Smooth muscle cell (in vitro differentiated cells): ENCODE measurements around the gene CLEC16A. TPM values are rescaled to one million over a fixed set of nuclear protein-coding genes. Genes with fewer than 3 reads are reported as not detected.

Experiments used
- DNase-seq: peaks from one replicate; lab custom pipeline; 2025; ENCODE audit not compliant: unreplicated experiment; lab: John Stamatoyannopoulos, UW
- H2AFZ ChIP-seq: fragments of 200-600 bp; sonication (generic); 2 replicates; pipeline ENCODE4 v1.6.0; 2016; ENCODE audit warnings: antibody characterized with exemption, low read depth, mild to moderate bottlenecking
- H3F3A ChIP-seq: fragments of 200-600 bp; sonication (generic); 2 replicates; pipeline ENCODE4 v1.6.0; 2017; ENCODE audit warnings: antibody characterized with exemption, low read depth
- H3K27ac ChIP-seq: fragments of 200-600 bp; sonication (generic); 2 replicates; pipeline ENCODE4 v1.5.1; 2016; ENCODE audit warnings: low read depth, mild to moderate bottlenecking
- H3K27me3 ChIP-seq: fragments of 200-600 bp; sonication (generic); 2 replicates; pipeline ENCODE4 v1.6.1; 2016; ENCODE audit warnings: low read depth, mild to moderate bottlenecking
- H3K36me3 ChIP-seq: fragments of 200-600 bp; sonication (generic); 2 replicates; pipeline ENCODE4 v1.5.1; 2016; ENCODE audit warnings: low read depth
- H3K4me1 ChIP-seq: fragments of 200-600 bp; sonication (generic); 2 replicates; pipeline ENCODE4 v1.5.1; 2016; ENCODE audit warnings: low read depth
- H3K4me2 ChIP-seq: fragments of 200-600 bp; sonication (generic); 2 replicates; pipeline ENCODE4 v1.6.0; 2016; ENCODE audit warnings: mild to moderate bottlenecking
- H3K4me3 ChIP-seq: fragments of 200-600 bp; sonication (generic); 2 replicates; pipeline ENCODE4 v1.5.1; 2016; ENCODE audit warnings: mild to moderate bottlenecking
- H3K79me2 ChIP-seq: fragments of 200-600 bp; sonication (generic); 2 replicates; pipeline ENCODE4 v1.6.0; 2016; ENCODE audit warnings: low read depth, mild to moderate bottlenecking
- H3K9ac ChIP-seq: fragments of 200-600 bp; sonication (generic); 2 replicates; pipeline ENCODE4 v1.6.0; 2016; ENCODE audit warnings: low read depth
- H3K9me3 ChIP-seq: fragments of 200-600 bp; sonication (generic); replicated peaks from 2 replicates; pipeline ENCODE4 v1.5.1; 2016; ENCODE audit warnings: low read depth
- H4K20me1 ChIP-seq: fragments of 200-600 bp; sonication (generic); 2 replicates; pipeline ENCODE4 v1.6.0; 2016; ENCODE audit warnings: low read depth
- WGBS: methylation state at CpG from one replicate; pipeline ENCODE4 v1.1.7; 2016; ENCODE audit warnings: low lambda C conversion rate; 5-methylcytosine and 5-hydroxymethylcytosine counted together
- polyA plus RNA-seq: library from polyadenylated mRNA; unstranded; fragments of >200 nt; fragmentation: Nextera tagmentation; extraction: Ambion mirVana; gene quantifications from 2 replicates; pipeline ENCODE4 v1.2.1, GENCODE V29; 2016
- total RNA-seq: library from RNA; depleted of rRNA; stranded (reverse); fragments of >200 nt; gene quantifications from 2 replicates; pipeline ENCODE4 v1.2.3, GENCODE V29; 2014
- TF ChIP-seq, protein P1 (sequence below): fragments of 200-600 bp; sonication (generic); IDR thresholded peaks from 2 replicates; pipeline ENCODE4 v1.5.1; 2017; ENCODE audit warnings: borderline replicate concordance, mild to moderate bottlenecking, antibody characterized with exemption; ENCODE audit not compliant: insufficient read depth, poor library complexity, severe bottlenecking

The CLEC16A gene
- total and polyA plus RNA-seq, 2 experiments from 2014 or later: 12.6 to 16.2 TPM

DNA sequence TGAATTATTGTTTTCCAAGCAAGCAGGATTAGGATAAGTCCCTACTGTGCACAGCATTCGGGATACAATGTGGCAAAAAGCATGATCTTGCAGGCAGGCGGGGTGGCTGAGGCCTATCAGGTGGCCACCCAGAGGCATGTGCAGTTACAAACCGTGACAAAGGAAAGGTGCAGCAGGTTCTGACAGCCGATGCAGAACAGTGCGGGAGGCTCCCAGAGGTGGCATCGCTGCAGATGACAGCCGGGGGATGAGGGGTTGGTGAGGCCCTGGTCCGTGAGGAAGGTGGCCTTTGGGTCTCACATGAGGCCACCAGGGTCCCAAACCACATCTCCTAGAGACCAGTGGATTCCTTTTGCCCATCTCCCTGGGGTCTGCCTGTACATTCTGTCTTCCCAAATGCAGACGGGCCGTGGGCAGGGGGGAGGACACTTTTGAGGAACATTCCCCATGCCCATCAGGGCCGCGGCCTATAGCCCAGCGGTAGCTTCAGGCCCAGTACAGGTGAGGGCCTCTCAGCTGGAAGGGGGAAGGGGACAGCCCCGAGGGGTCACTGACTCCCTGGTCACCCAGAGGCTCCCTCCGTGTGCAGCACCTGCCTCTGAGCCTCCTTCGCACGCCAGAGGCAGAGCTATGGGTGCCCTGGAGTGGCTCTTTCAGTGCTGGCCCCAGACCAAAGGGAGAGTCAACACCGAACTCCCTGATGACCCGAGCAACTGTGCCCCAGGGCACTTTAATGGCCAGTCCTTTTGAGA lies 226.5 kb downstream of the CLEC16A start:
- peaks cover 5% of the 10 kb centered on the region for H3F3A ChIP-seq
- no peak overlapping the region for H2AFZ ChIP-seq
- H3K4me3 ChIP-seq: no peak overlapping the region
- no peaks in the 10 kb centered on the region for H3K4me1 ChIP-seq
- H3K9me3 ChIP-seq: no peaks in the 10 kb centered on the region
- H3K27ac ChIP-seq: no peak overlapping the region
- no peaks in the 10 kb centered on the region for H3K36me3 ChIP-seq
- no peak for DNase-seq
- TF ChIP-seq, protein P1, sequence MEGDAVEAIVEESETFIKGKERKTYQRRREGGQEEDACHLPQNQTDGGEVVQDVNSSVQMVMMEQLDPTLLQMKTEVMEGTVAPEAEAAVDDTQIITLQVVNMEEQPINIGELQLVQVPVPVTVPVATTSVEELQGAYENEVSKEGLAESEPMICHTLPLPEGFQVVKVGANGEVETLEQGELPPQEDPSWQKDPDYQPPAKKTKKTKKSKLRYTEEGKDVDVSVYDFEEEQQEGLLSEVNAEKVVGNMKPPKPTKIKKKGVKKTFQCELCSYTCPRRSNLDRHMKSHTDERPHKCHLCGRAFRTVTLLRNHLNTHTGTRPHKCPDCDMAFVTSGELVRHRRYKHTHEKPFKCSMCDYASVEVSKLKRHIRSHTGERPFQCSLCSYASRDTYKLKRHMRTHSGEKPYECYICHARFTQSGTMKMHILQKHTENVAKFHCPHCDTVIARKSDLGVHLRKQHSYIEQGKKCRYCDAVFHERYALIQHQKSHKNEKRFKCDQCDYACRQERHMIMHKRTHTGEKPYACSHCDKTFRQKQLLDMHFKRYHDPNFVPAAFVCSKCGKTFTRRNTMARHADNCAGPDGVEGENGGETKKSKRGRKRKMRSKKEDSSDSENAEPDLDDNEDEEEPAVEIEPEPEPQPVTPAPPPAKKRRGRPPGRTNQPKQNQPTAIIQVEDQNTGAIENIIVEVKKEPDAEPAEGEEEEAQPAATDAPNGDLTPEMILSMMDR: no peak
- no peak overlapping the region for H3K4me2 ChIP-seq
- no peaks in the 10 kb centered on the region for H4K20me1 ChIP-seq
- no peaks in the 10 kb centered on the region for H3K79me2 ChIP-seq
- 90% methylated on average over 19 of the region's 19 CpGs for WGBS
- H3K27me3 ChIP-seq: no peaks in the 10 kb centered on the region
- no peak overlapping the region for H3K9ac ChIP-seq

DNA sequence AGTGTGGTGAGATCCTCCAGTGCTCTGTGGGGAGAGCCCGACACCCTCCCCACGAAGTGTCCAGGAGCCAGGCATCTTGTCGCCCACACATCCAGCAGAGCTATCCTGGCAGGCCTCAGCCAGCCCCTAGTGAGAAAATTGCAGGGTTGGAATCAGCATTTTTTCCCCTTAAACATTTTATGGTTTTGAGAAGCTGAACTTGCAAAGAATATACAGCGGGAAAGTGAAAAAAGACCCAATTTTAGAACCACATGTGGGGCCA lies 227.0 kb downstream of the CLEC16A start:
- no peaks in the 10 kb centered on the region for H4K20me1 ChIP-seq
- H3K4me1 ChIP-seq: no peaks in the 10 kb centered on the region
- 52% methylated on average over 4 of the region's 4 CpGs for WGBS
- TF ChIP-seq, protein P1: no peak
- peaks cover 5% of the 10 kb centered on the region for H3F3A ChIP-seq
- DNase-seq: no peak
- no peak overlapping the region for H2AFZ ChIP-seq
- H3K36me3 ChIP-seq: no peaks in the 10 kb centered on the region
- no peaks in the 10 kb centered on the region for H3K9me3 ChIP-seq
- no peaks in the 10 kb centered on the region for H3K79me2 ChIP-seq
- no peak overlapping the region for H3K9ac ChIP-seq
- H3K27ac ChIP-seq: no peak overlapping the region
- H3K4me3 ChIP-seq: no peak overlapping the region
- H3K4me2 ChIP-seq: no peak overlapping the region
- H3K27me3 ChIP-seq: no peaks in the 10 kb centered on the region

DNA sequence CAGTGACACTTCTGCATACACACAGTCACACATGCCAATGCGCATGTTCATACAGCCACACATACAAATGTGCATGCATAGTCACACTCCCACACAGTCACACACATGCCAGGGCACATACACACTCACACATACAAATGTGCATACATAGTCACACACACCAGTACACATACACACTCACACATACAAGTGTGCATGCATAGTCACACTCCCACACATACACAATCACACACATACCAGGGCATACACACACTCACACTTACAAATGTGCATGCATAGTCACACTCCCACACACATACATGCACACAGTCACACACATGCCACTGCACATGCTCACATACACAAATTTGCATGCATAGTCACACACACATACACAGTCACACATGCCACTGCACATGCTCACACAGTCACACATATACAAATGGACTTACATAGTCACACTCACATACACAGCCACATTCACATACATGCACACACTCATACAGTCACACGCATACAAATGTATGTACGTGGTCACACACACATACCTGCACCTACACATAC lies 227.5 kb downstream of the CLEC16A start:
- H2AFZ ChIP-seq: no peak overlapping the region
- H3K79me2 ChIP-seq: no peaks in the 10 kb centered on the region
- H3K27me3 ChIP-seq: no peaks in the 10 kb centered on the region
- 90% methylated on average over 3 of the region's 3 CpGs for WGBS
- no peak for DNase-seq
- H3K4me2 ChIP-seq: no peak overlapping the region
- H3F3A ChIP-seq: peaks cover 5% of the 10 kb centered on the region
- no peak overlapping the region for H3K27ac ChIP-seq
- H3K4me3 ChIP-seq: no peak overlapping the region
- no peak overlapping the region for H3K9ac ChIP-seq
- no peaks in the 10 kb centered on the region for H3K36me3 ChIP-seq
- H3K9me3 ChIP-seq: no peaks in the 10 kb centered on the region
- no peaks in the 10 kb centered on the region for H3K4me1 ChIP-seq
- H4K20me1 ChIP-seq: no peaks in the 10 kb centered on the region
- TF ChIP-seq, protein P1: no peak

DNA sequence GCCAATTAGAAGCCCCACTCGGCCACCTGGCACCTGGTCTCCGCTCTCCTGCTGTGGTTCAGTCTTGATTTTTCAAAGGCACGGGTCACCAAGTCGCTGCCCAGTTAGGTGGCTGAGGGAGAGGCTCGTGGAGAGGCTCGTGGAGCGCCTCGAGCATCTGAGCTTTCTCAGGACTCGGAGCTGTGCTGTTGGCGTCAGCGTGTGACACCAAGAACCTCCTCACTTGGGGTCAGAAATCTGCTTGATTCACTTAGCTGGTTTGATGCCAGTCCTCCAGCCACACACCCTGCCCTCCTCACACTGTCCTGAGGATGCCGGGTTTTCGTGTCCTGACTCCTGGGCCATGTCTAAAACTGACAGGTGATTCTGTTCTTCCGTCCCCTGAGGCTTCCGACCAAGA lies 229.1 kb downstream of the CLEC16A start:
- 96% methylated on average over 15 of the region's 15 CpGs for WGBS
- no peak overlapping the region for H3K4me2 ChIP-seq
- H3K79me2 ChIP-seq: no peaks in the 10 kb centered on the region
- H3F3A ChIP-seq: peaks cover 5% of the 10 kb centered on the region
- DNase-seq: no peak
- H3K36me3 ChIP-seq: no peaks in the 10 kb centered on the region
- TF ChIP-seq, protein P1: no peak
- H3K27ac ChIP-seq: no peak overlapping the region
- H3K27me3 ChIP-seq: no peaks in the 10 kb centered on the region
- no peaks in the 10 kb centered on the region for H3K4me1 ChIP-seq
- no peaks in the 10 kb centered on the region for H4K20me1 ChIP-seq
- H3K9me3 ChIP-seq: no peaks in the 10 kb centered on the region
- no peak overlapping the region for H3K4me3 ChIP-seq
- H2AFZ ChIP-seq: no peak overlapping the region
- no peak overlapping the region for H3K9ac ChIP-seq
